ENCODE results near the gene FKBP5. TPM values are rescaled to one million over a fixed set of nuclear protein-coding genes. Genes with fewer than 3 reads are reported as not detected.

Gene FKBP5
- total RNA-seq, 1 experiment from 2014 or later = 15.0 TPM

GRCh38 chr6:35727935-35728682 is 39.4 kb upstream of the FKBP5 start:
- no peaks in the 10 kb centered on the region for H3K36me3 ChIP-seq (replicated peaks; ENCODE audit: control insufficient read depth, insufficient read depth, low read length)

GRCh38 chr6:35727231-35727934 is 38.7 kb upstream of the FKBP5 start:
- Histone ChIP-seq H3K4me3 (ENCODE audit: insufficient read depth, low read depth, low read length) (peak overlapping the region; percentile 84), H3K27me3 (ENCODE audit: control insufficient read depth, insufficient read depth, low read length) (no peaks in the 10 kb centered on the region; the same call in 1 of the 2 replicates), H3K36me3 (replicated peaks; ENCODE audit: control insufficient read depth, insufficient read depth, low read length) (no peaks in the 10 kb centered on the region)
- DNase-seq = peak; percentile 87

More at GRCh38 chr6:35727935-35728682, 39.4 kb upstream of the FKBP5 start:
- Histone ChIP-seq H3K27me3 (ENCODE audit: control insufficient read depth, insufficient read depth, low read length) (no peaks in the 10 kb centered on the region; the same call in 1 of the 2 replicates), H3K4me3 (ENCODE audit: insufficient read depth, low read depth, low read length) (peak overlapping the region; percentile 84)
- DNase-seq = peak; percentile 88

GRCh38 chr6:35725721-35726438 is 37.2 kb upstream of the FKBP5 start:
- peak; percentile 33 for DNase-seq
- no peak overlapping the region for H3K4me3 ChIP-seq (ENCODE audit: insufficient read depth, low read depth, low read length)
- no peaks in the 10 kb centered on the region for H3K36me3 ChIP-seq (replicated peaks; ENCODE audit: control insufficient read depth, insufficient read depth, low read length)
- no peaks in the 10 kb centered on the region; the same call in 1 of the 2 replicates for H3K27me3 ChIP-seq (ENCODE audit: control insufficient read depth, insufficient read depth, low read length)

- DNase-seq = peak; percentile 60
- Histone ChIP-seq H3K4me3 (ENCODE audit: insufficient read depth, low read depth, low read length) (no peak overlapping the region), H3K36me3 (replicated peaks; ENCODE audit: control insufficient read depth, insufficient read depth, low read length) (no peaks in the 10 kb centered on the region), H3K27me3 (ENCODE audit: control insufficient read depth, insufficient read depth, low read length) (no peaks in the 10 kb centered on the region; the same call in 1 of the 2 replicates)
Observed at GRCh38 chr6:35725081-35725708, 36.5 kb upstream of the FKBP5 start.

GRCh38 chr6:35724471-35724870 is 35.8 kb upstream of the FKBP5 start:
- Histone ChIP-seq H3K36me3 (replicated peaks; ENCODE audit: control insufficient read depth, insufficient read depth, low read length) (no peaks in the 10 kb centered on the region), H3K4me3 (ENCODE audit: insufficient read depth, low read depth, low read length) (no peak overlapping the region), H3K27me3 (ENCODE audit: control insufficient read depth, insufficient read depth, low read length) (no peaks in the 10 kb centered on the region; the same call in 1 of the 2 replicates)
- DNase-seq = no peak

GRCh38 chr6:35724059-35724458 is 35.3 kb upstream of the FKBP5 start:
- DNase-seq = no peak

GRCh38 chr6:35723587-35723986 is 34.9 kb upstream of the FKBP5 start:
- no peaks in the 10 kb centered on the region; the same call in 1 of the 2 replicates for H3K27me3 ChIP-seq (ENCODE audit: control insufficient read depth, insufficient read depth, low read length)
- DNase-seq = no peak
- H3K4me3 ChIP-seq (ENCODE audit: insufficient read depth, low read depth, low read length) = no peak overlapping the region

More at GRCh38 chr6:35724059-35724458, 35.3 kb upstream of the FKBP5 start:
- Histone ChIP-seq H3K27me3 (ENCODE audit: control insufficient read depth, insufficient read depth, low read length) (no peaks in the 10 kb centered on the region; the same call in 1 of the 2 replicates), H3K4me3 (ENCODE audit: insufficient read depth, low read depth, low read length) (no peak overlapping the region), H3K36me3 (replicated peaks; ENCODE audit: control insufficient read depth, insufficient read depth, low read length) (no peaks in the 10 kb centered on the region)

GRCh38 chr6:35722121-35722761 is 33.5 kb upstream of the FKBP5 start:
- H3K27me3 ChIP-seq (ENCODE audit: control insufficient read depth, insufficient read depth, low read length) = no peaks in the 10 kb centered on the region; the same call in 1 of the 2 replicates
- peak; percentile 22 for DNase-seq
- no peak overlapping the region for H3K4me3 ChIP-seq (ENCODE audit: insufficient read depth, low read depth, low read length)
- no peaks in the 10 kb centered on the region for H3K36me3 ChIP-seq (replicated peaks; ENCODE audit: control insufficient read depth, insufficient read depth, low read length)

More at GRCh38 chr6:35723587-35723986, 34.9 kb upstream of the FKBP5 start:
- H3K36me3 ChIP-seq (replicated peaks; ENCODE audit: control insufficient read depth, insufficient read depth, low read length) = no peaks in the 10 kb centered on the region

GRCh38 chr6:35719830-35720733 is 31.4 kb upstream of the FKBP5 start:
- Histone ChIP-seq H3K4me3 (ENCODE audit: insufficient read depth, low read depth, low read length) (no peak overlapping the region), H3K36me3 (replicated peaks; ENCODE audit: control insufficient read depth, insufficient read depth, low read length) (no peaks in the 10 kb centered on the region), H3K27me3 (ENCODE audit: control insufficient read depth, insufficient read depth, low read length) (no peaks in the 10 kb centered on the region)
- DNase-seq = peak; percentile 72

- no peak for DNase-seq
- Histone ChIP-seq H3K27me3 (ENCODE audit: control insufficient read depth, insufficient read depth, low read length) (no peaks in the 10 kb centered on the region), H3K36me3 (replicated peaks; ENCODE audit: control insufficient read depth, insufficient read depth, low read length) (no peaks in the 10 kb centered on the region), H3K4me3 (ENCODE audit: insufficient read depth, low read depth, low read length) (no peak overlapping the region)
Observed at GRCh38 chr6:35719404-35719829, 30.7 kb upstream of the FKBP5 start.

GRCh38 chr6:35718911-35719381 is 30.2 kb upstream of the FKBP5 start:
- H3K4me3 ChIP-seq (ENCODE audit: insufficient read depth, low read depth, low read length) = no peak overlapping the region
- H3K27me3 ChIP-seq (ENCODE audit: control insufficient read depth, insufficient read depth, low read length) = no peaks in the 10 kb centered on the region
- H3K36me3 ChIP-seq (replicated peaks; ENCODE audit: control insufficient read depth, insufficient read depth, low read length) = no peaks in the 10 kb centered on the region
- DNase-seq = peak; percentile 69

- peak; percentile 75 for DNase-seq
- no peaks in the 10 kb centered on the region for H3K36me3 ChIP-seq (replicated peaks; ENCODE audit: control insufficient read depth, insufficient read depth, low read length)
- H3K27me3 ChIP-seq (ENCODE audit: control insufficient read depth, insufficient read depth, low read length) = no peaks in the 10 kb centered on the region
- no peak overlapping the region for H3K4me3 ChIP-seq (ENCODE audit: insufficient read depth, low read depth, low read length)
Observed at GRCh38 chr6:35718375-35718736, 29.6 kb upstream of the FKBP5 start.

Measured in H7 (cell line).